Neural progenitor cell (in vitro differentiated cells): ENCODE results near the gene CHIA. TPM values are rescaled to one million over a fixed set of nuclear protein-coding genes. Genes with fewer than 3 reads are reported as not detected.

ENCODE experiments used
- DNase-seq: peaks from one replicate; pipeline ENCODE4 v3.0.0-alpha.2; 2016; ENCODE audit warnings: low spot score
- H2AFZ ChIP-seq: fragments of 200-600 bp; sonication (generic); replicated peaks from 2 replicates; pipeline ENCODE4 v1.6.1; 2016; ENCODE audit warnings: antibody characterized with exemption
- H3F3A ChIP-seq: fragments of 200-600 bp; sonication (generic); 2 replicates; pipeline ENCODE4 v1.6.1; 2016; ENCODE audit warnings: antibody characterized with exemption, low read depth
- H3K27ac ChIP-seq: fragments of 200-600 bp; sonication (generic); 2 replicates; pipeline ENCODE4 v1.5.1; 2016; ENCODE audit warnings: mild to moderate bottlenecking
- H3K27me3 ChIP-seq: fragments of 200-600 bp; sonication (generic); 2 replicates; pipeline ENCODE4 v1.6.1; 2016; ENCODE audit warnings: mild to moderate bottlenecking, moderate library complexity
- H3K36me3 ChIP-seq: fragments of 200-600 bp; sonication (generic); 2 replicates; pipeline ENCODE4 v1.5.1; 2016
- H3K4me1 ChIP-seq: fragments of 200-600 bp; sonication (generic); 2 replicates; pipeline ENCODE4 v1.6.1; 2016; ENCODE audit warnings: mixed run types
- H3K4me2 ChIP-seq: fragments of 200-600 bp; sonication (generic); 2 replicates; pipeline ENCODE4 v1.6.1; 2016
- H3K4me3 ChIP-seq: fragments of 200-600 bp; sonication (generic); 2 replicates; pipeline ENCODE4 v1.5.1; 2016
- H3K79me2 ChIP-seq: fragments of 200-600 bp; sonication (generic); 2 replicates; pipeline ENCODE4 v1.6.1; 2016; ENCODE audit warnings: low read depth
- H3K9ac ChIP-seq: fragments of 200-600 bp; sonication (generic); 2 replicates; pipeline ENCODE4 v1.6.1; 2016
- H3K9me3 ChIP-seq: fragments of 200-600 bp; sonication (generic); 2 replicates; pipeline ENCODE4 v1.5.1; 2016; ENCODE audit warnings: low read depth
- H4K20me1 ChIP-seq: fragments of 200-600 bp; sonication (generic); 2 replicates; pipeline ENCODE4 v1.6.1; 2016; ENCODE audit warnings: low read depth
- H3K27ac Mint-ChIP-seq: 3 replicates; pipeline ENCODE4 v1.8.0; 2021; ENCODE audit warnings: mixed read lengths
- H3K27me3 Mint-ChIP-seq: 2 replicates; pipeline ENCODE4 v1.8.0; 2022; ENCODE audit warnings: low read depth, mild to moderate bottlenecking, inconsistent platforms, moderate library complexity, mixed read lengths; ENCODE audit not compliant: insufficient read depth
- H3K36me3 Mint-ChIP-seq: 3 replicates; pipeline ENCODE4 v1.8.0; 2021; ENCODE audit warnings: mixed read lengths
- H3K4me1 Mint-ChIP-seq: 3 replicates; pipeline ENCODE4 v1.8.0; 2021; ENCODE audit warnings: mixed read lengths
- H3K4me3 Mint-ChIP-seq: 3 replicates; pipeline ENCODE4 v1.8.0; 2021; ENCODE audit warnings: mild to moderate bottlenecking, moderate library complexity, mixed read lengths
- H3K9me3 Mint-ChIP-seq: 3 replicates; pipeline ENCODE4 v1.8.0; 2020; ENCODE audit warnings: mixed read lengths
- EZH2 ChIP-seq: fragments of 200-600 bp; sonication (generic); IDR thresholded peaks from 2 replicates; pipeline ENCODE4 v1.6.1; 2017; ENCODE audit warnings: antibody characterized with exemption, mild to moderate bottlenecking, moderate library complexity
- EZH2phosphoT487 ChIP-seq: fragments of 200-600 bp; sonication (generic); IDR thresholded peaks from 2 replicates; pipeline ENCODE4 v1.6.1; 2017; ENCODE audit warnings: antibody characterized with exemption
- total RNA-seq: library from RNA; depleted of rRNA; stranded (reverse); fragments of >200 nt; gene quantifications from 2 replicates; pipeline ENCODE4 v1.2.3, GENCODE V29; 2015; ENCODE audit warnings: low replicate concordance
- TF ChIP-seq, protein P1 (sequence below): fragments of 200-600 bp; sonication (generic); IDR thresholded peaks from 2 replicates; pipeline ENCODE4 v1.5.1; 2017; ENCODE audit warnings: antibody characterized with exemption, mild to moderate bottlenecking

CHIA gene
- not detected in 2 replicates for total RNA-seq

- Histone ChIP-seq H3K9me3 (no peaks in the 10 kb centered on the region), H3K4me2 (no peak within 1 kb of the TSS), H3K4me3 (no peak within 1 kb of the TSS), H3K79me2 (no peaks in the 10 kb centered on the region), H4K20me1 (no peaks in the 10 kb centered on the region), H3K9ac (no peak within 1 kb of the TSS), H3K27ac (no peak within 1 kb of the TSS), H3F3A (no peaks in the 10 kb centered on the region), H3K36me3 (no peaks in the 10 kb centered on the region), H2AFZ (no peak within 1 kb of the TSS), H3K4me1 (no peaks in the 10 kb centered on the region), H3K27me3 (no peaks in the 10 kb centered on the region)
- Mint-ChIP-seq H3K4me3 (no peak within 1 kb of the TSS), H3K27me3 (no peaks in the 10 kb centered on the region), H3K27ac (no peak within 1 kb of the TSS), H3K4me1 (no peaks in the 10 kb centered on the region), H3K9me3 (peaks cover 2% of the 10 kb centered on the region), H3K36me3 (no peaks in the 10 kb centered on the region)
- DNase-seq: no peak
- TF ChIP-seq EZH2 (no peak), EZH2phosphoT487 (no peak)
- TF ChIP-seq, protein P1, sequence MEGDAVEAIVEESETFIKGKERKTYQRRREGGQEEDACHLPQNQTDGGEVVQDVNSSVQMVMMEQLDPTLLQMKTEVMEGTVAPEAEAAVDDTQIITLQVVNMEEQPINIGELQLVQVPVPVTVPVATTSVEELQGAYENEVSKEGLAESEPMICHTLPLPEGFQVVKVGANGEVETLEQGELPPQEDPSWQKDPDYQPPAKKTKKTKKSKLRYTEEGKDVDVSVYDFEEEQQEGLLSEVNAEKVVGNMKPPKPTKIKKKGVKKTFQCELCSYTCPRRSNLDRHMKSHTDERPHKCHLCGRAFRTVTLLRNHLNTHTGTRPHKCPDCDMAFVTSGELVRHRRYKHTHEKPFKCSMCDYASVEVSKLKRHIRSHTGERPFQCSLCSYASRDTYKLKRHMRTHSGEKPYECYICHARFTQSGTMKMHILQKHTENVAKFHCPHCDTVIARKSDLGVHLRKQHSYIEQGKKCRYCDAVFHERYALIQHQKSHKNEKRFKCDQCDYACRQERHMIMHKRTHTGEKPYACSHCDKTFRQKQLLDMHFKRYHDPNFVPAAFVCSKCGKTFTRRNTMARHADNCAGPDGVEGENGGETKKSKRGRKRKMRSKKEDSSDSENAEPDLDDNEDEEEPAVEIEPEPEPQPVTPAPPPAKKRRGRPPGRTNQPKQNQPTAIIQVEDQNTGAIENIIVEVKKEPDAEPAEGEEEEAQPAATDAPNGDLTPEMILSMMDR: no peak
Observed at GRCh38 chr1:111290630-111291029, at the start of gene CHIA. Gene CHIA (plus strand): TSS chr1:111290851. CDS start chr1:111310468, 19,617 bp downstream.

GRCh38 chr1:111241797-111242196 lies 48.9 kb upstream of the CHIA start:
- peaks cover 2% of the 10 kb centered on the region for H3K27me3 Mint-ChIP-seq
- no peaks in the 10 kb centered on the region for H3K27me3 ChIP-seq
- no peak overlapping the region for H3K27ac Mint-ChIP-seq
- no peak overlapping the region for H3K27ac ChIP-seq
- no peak overlapping the region for H2AFZ ChIP-seq
- no peak for DNase-seq
- H3K4me2 ChIP-seq: no peak overlapping the region
- H3K36me3 ChIP-seq: no peaks in the 10 kb centered on the region
- no peaks in the 10 kb centered on the region for H3F3A ChIP-seq
- no peak overlapping the region for H3K4me3 Mint-ChIP-seq
- H3K4me1 ChIP-seq: no peaks in the 10 kb centered on the region
- no peak overlapping the region for H3K9ac ChIP-seq
- H3K9me3 ChIP-seq: no peaks in the 10 kb centered on the region
- no peaks in the 10 kb centered on the region for H4K20me1 ChIP-seq
- H3K4me1 Mint-ChIP-seq: no peaks in the 10 kb centered on the region
- H3K9me3 Mint-ChIP-seq: no peaks in the 10 kb centered on the region
- no peak overlapping the region for H3K4me3 ChIP-seq
- TF ChIP-seq, protein P1: no peak
- TF ChIP-seq EZH2phosphoT487 (no peak), EZH2 (no peak)
- H3K79me2 ChIP-seq: no peaks in the 10 kb centered on the region
- H3K36me3 Mint-ChIP-seq: no peaks in the 10 kb centered on the region

- no peak overlapping the region for H3K27ac ChIP-seq
- no peaks in the 10 kb centered on the region for H3K9me3 Mint-ChIP-seq
- no peaks in the 10 kb centered on the region for H3K36me3 Mint-ChIP-seq
- H3F3A ChIP-seq: no peaks in the 10 kb centered on the region
- no peak overlapping the region for H3K4me3 Mint-ChIP-seq
- TF ChIP-seq EZH2phosphoT487 (no peak), EZH2 (no peak)
- TF ChIP-seq, protein P1: no peak
- no peak overlapping the region for H3K4me3 ChIP-seq
- no peaks in the 10 kb centered on the region for H4K20me1 ChIP-seq
- H3K79me2 ChIP-seq: no peaks in the 10 kb centered on the region
- no peaks in the 10 kb centered on the region for H3K4me1 Mint-ChIP-seq
- no peaks in the 10 kb centered on the region for H3K36me3 ChIP-seq
- no peak overlapping the region for H3K4me2 ChIP-seq
- H2AFZ ChIP-seq: no peak overlapping the region
- no peak for DNase-seq
- no peaks in the 10 kb centered on the region for H3K4me1 ChIP-seq
- H3K27me3 Mint-ChIP-seq: peaks cover 5% of the 10 kb centered on the region
- H3K27me3 ChIP-seq: no peaks in the 10 kb centered on the region
- no peak overlapping the region for H3K27ac Mint-ChIP-seq
- H3K9ac ChIP-seq: no peak overlapping the region
- no peaks in the 10 kb centered on the region for H3K9me3 ChIP-seq
Observed at GRCh38 chr1:111242805-111243523, 47.7 kb upstream of the CHIA start.
